GM12874 (cell line): ENCODE measurements around the gene LTBP1.

Experiments
- TF ChIP-seq, protein P1 (sequence below): IDR thresholded peaks from 2 replicates; pipeline ENCODE4 v1.5.1; 2011; ENCODE audit warnings: low read depth, mild to moderate bottlenecking, control low read depth, low read length, moderate library complexity; ENCODE audit not compliant: insufficient read depth

LTBP1 gene

DNA sequence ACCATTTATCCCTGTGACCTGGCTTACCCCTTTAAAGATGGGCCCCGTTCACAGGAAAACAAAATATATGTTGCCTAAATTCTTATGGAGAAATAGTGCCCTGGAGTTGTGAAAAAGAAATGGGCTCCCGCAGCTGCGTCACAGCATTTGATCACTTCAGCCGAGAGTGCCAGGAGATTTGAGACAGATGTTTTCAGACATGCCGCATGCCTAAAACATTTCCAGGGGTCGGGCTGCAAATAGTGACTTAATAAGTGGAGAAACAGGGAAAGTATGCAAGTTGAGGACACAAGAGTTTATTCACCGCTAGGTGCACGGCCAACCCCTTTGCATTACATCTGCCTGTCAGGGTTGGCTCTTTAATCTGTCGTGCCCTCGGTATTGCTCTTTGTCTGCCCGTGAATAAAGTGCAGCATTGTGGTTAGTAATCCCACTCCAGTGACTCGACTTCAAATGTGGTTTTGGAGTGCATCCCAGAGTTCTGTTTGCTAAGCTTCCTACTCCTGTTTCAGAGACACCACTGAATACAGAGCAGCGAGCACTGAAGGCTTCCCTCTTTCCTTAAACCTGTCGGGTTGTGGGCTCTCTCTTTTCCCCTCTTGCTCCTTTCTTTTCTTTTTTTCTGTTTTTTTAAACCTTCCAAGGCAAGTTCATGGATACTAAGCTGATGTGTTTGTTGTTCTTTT, 187.5 kb downstream of the LTBP1 start:
- TF ChIP-seq, protein P1, sequence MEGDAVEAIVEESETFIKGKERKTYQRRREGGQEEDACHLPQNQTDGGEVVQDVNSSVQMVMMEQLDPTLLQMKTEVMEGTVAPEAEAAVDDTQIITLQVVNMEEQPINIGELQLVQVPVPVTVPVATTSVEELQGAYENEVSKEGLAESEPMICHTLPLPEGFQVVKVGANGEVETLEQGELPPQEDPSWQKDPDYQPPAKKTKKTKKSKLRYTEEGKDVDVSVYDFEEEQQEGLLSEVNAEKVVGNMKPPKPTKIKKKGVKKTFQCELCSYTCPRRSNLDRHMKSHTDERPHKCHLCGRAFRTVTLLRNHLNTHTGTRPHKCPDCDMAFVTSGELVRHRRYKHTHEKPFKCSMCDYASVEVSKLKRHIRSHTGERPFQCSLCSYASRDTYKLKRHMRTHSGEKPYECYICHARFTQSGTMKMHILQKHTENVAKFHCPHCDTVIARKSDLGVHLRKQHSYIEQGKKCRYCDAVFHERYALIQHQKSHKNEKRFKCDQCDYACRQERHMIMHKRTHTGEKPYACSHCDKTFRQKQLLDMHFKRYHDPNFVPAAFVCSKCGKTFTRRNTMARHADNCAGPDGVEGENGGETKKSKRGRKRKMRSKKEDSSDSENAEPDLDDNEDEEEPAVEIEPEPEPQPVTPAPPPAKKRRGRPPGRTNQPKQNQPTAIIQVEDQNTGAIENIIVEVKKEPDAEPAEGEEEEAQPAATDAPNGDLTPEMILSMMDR, result no peak

DNA sequence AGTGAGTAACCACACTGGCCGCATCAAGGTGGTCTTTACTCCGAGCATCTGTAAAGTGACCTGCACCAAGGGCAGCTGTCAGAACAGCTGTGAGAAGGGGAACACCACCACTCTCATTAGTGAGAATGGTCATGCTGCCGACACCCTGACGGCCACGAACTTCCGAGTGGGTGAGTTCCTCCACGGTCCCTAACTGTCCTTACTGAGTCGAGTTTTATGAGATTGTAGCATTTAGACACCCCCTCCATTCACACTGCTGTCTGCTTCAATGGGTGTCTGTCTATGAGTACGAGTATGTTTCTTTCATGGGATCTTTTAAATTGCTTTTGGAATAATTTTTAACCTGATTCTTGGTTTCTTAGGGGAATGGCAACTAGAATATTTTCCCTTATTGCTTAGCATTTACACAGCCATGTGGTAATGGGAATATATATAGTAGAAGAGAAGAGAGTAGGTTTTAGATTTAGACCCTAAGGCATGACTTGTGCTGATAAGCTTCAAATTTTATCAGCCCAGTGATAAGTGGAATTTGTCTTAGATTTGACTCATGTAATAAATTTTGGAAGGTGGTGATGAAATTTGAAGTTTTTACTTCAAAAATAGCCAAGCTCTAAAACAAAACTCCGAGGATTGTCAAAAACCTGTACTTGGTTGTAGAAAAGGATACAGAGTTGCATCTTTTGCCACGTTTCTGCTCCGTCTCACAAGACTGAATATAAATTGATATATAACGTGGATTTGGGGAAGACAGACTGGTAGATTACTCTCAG, 188.2 kb downstream of the LTBP1 start:
- TF ChIP-seq, protein P1, result no peak

DNA sequence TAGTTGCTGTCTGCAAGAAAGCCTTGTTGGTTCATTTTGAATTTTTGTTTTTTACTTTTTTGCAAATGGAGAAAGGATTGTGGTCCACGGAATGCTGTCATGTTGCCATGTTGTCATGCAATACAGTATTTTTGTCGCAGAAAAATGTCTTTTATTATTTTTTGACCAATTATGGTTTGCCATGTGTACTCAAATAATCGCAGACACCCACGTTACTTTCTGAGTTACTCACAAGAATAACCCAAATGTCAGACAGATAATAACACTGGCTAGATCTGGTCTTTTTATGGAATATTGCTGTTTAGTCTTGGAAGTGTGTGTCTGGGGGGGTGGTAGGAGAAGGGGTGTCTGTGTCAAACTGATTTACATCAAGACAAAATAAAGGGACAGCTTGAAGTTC, 188.9 kb downstream of the LTBP1 start:
- TF ChIP-seq, protein P1, result no peak

DNA sequence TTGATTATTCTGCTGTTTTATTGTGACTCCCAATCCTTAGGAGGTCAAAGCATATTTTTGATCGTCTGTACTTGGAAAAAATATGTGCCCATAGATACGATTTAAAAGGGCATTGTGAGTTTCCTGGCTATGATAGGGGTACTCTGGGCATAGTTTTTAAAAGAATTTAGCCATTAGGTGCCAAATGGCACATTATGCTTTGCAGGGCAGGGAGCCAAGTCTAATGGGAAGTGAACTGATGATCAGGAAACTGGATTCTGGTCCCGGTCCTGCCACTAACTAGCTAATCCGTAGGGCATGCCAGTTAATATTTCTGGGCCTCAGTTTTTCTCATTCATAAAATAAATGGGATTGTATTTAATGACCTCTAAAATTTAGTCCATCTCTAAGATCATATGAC, 189.3 kb downstream of the LTBP1 start:
- TF ChIP-seq, protein P1, result no peak

DNA sequence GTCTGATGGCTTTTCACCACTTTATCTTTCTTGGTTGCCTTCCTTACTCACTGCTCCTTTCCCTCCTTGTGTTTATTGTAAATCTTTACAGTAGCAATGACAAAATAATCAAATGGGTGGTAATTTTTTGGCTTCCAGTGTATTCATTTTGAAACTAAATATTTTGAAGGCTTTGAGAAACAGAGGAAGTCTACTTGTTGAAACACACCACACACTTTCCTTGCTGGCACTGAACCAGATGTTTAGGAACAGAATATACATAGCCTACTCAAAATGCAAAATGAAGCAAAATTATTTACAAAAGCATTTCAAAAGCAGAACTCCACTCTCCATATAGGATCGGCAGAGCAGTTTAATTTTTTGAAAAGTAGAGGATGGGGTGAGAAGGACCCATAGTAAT, 189.8 kb downstream of the LTBP1 start:
- TF ChIP-seq, protein P1, result no peak

DNA sequence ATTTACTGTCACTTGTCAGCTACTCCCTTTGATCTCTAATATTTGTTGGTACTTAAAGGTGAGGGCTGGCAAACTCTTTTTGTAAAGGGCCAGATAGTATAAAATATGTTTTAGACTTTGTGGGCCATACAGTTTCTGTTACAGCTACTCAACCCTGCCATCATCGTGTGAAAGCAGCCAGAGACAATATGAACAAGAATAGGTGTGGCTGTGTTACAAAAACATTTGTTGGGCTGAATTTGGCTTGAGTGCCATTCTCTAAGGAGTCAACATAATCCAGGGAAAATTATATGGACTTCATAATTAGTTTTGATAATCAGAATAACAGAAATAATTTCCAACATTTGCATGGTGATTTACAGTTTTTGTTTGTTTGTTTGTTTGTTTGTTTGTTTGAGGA, 190.6 kb downstream of the LTBP1 start:
- TF ChIP-seq, protein P1, result no peak

DNA sequence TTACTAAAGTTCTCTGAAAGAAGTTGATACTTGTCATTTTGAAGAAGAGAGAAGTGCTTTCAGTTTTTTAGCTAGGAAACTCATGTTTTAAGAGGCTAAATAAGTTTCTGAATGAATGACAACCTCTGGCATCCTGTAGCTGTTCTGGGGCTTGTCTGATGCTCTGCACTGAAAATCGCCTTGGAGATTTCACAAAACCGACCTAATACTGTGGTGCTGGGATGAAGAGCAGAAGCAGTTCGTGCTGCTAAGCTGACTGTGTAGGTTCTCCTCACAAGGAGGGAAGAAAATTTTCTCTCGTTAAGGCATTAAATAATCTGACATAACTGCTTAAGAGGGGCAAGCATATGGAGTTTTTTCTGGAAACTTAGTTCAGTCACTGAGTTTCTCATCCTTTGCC, 193.2 kb downstream of the LTBP1 start:
- TF ChIP-seq, protein P1, result no peak
